Measurements from ENCODE around the gene BEGAIN. TPM values are rescaled to one million over a fixed set of nuclear protein-coding genes. Genes with fewer than 3 reads are reported as not detected.

BEGAIN gene
- total RNA-seq, 1 donor from 2014 or later, result 5.1 TPM

GRCh38 chr14:100539003-100539660 lies 48.1 kb downstream of the BEGAIN start:
- Mint-ChIP-seq H3K4me1 (ENCODE audit: low read depth) (peaks cover 16% of the 10 kb centered on the region), H3K27ac (ENCODE audit: unreplicated experiment) (no peak overlapping the region), H3K4me3 (ENCODE audit: unreplicated experiment) (no peak overlapping the region), H3K27me3 (ENCODE audit: low read depth) (no peaks in the 10 kb centered on the region), H3K9me3 (ENCODE audit: low read depth) (no peaks in the 10 kb centered on the region), H3K36me3 (ENCODE audit: low read depth) (no peaks in the 10 kb centered on the region)
- no peak for TF ChIP-seq CTCF (IDR thresholded peaks at IDR 0.05)
- DNase-seq (ENCODE audit: low spot score), result no peak

DNA sequence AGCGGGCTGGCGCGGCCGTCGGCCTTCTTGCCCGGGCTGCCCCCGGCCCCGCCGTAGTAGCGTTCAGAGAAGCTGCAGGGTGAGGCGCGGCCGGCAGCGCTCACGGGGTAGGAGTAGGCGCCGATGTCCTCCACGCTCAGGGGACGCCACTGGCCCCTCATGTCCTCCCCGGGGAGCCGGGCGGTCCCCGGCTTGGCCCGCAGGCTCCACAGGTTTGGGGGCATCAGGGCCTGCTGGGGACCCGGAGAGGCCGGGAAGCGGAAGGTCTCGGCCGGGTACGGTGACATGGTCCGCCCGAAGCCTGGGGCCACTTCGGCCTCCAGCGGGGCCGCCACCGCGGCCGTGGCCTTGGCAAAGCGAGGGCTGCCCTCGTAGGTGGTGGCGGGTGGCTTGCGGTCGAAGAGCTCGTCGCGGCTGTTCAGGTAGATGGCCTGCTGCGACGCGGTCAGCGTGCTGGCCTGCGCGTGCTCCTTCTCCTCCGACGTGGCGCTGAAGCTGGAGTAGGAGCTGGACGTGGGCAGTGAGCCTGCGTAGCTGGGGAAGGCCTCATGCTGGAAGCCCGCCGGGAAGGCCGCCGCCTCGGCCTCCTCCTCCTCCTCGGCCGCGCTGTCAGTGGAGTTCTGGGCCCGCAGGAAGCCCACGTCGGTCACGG lies 48.7 kb downstream of the BEGAIN start:
- H3K36me3 Mint-ChIP-seq (ENCODE audit: low read depth), result no peaks in the 10 kb centered on the region
- no peak overlapping the region for H3K27ac Mint-ChIP-seq (ENCODE audit: unreplicated experiment)
- H3K9me3 Mint-ChIP-seq (ENCODE audit: low read depth), result no peaks in the 10 kb centered on the region
- H3K4me1 Mint-ChIP-seq (ENCODE audit: low read depth), result peaks cover 23% of the 10 kb centered on the region
- no peak for TF ChIP-seq CTCF (IDR thresholded peaks at IDR 0.05)
- no peak overlapping the region for H3K4me3 Mint-ChIP-seq (ENCODE audit: unreplicated experiment)
- peak; percentile 92 for DNase-seq (ENCODE audit: low spot score)
- no peaks in the 10 kb centered on the region for H3K27me3 Mint-ChIP-seq (ENCODE audit: low read depth)

GRCh38 chr14:100537446-100538350 lies 49.5 kb downstream of the BEGAIN start:
- Mint-ChIP-seq H3K27me3 (ENCODE audit: low read depth) (no peaks in the 10 kb centered on the region), H3K9me3 (ENCODE audit: low read depth) (no peaks in the 10 kb centered on the region), H3K4me3 (ENCODE audit: unreplicated experiment) (no peak overlapping the region), H3K4me1 (ENCODE audit: low read depth) (peaks cover 27% of the 10 kb centered on the region), H3K27ac (ENCODE audit: unreplicated experiment) (no peak overlapping the region), H3K36me3 (ENCODE audit: low read depth) (no peaks in the 10 kb centered on the region)
- TF ChIP-seq CTCF (IDR thresholded peaks at IDR 0.05), result no peak
- DNase-seq (ENCODE audit: low spot score), result peak; percentile 87

GRCh38 chr14:100536721-100537445 lies 50.3 kb downstream of the BEGAIN start:
- DNase-seq (ENCODE audit: low spot score), result peak; percentile 72
- Mint-ChIP-seq H3K4me1 (ENCODE audit: low read depth) (peaks cover 31% of the 10 kb centered on the region), H3K27me3 (ENCODE audit: low read depth) (no peaks in the 10 kb centered on the region), H3K36me3 (ENCODE audit: low read depth) (no peaks in the 10 kb centered on the region), H3K27ac (ENCODE audit: unreplicated experiment) (no peak overlapping the region), H3K9me3 (ENCODE audit: low read depth) (no peaks in the 10 kb centered on the region), H3K4me3 (ENCODE audit: unreplicated experiment) (no peak overlapping the region)
- no peak for TF ChIP-seq CTCF (IDR thresholded peaks at IDR 0.05)

All from chondrocyte (in vitro differentiated cells).